GM12878 (cell line): ENCODE data around the gene NHEJ1. TPM values are rescaled to one million over a fixed set of nuclear protein-coding genes. Genes with fewer than 3 reads are reported as not detected.
A peak's percentile ranks its signal among the peaks of the same experiment; 100 is the strongest.

ENCODE experiments used
- ATAC-seq: fragments of 200-7000 bp; cut with Tn5 transposase; 3 replicates; pipeline ENCODE4 v1.9.1; 2020; ENCODE audit warnings: mild to moderate bottlenecking, moderate library complexity
- BruUV-seq: library from RNA; stranded (reverse); fragments of 400-500 nt; replicated peaks from 2 replicates; lab custom pipeline; 2021; lab: Mats Ljungman, UMichigan
- CTCF ChIA-PET: fragments of 300-600 bp; sonication (Branson Sonifier 250); formaldehyde crosslinking; extraction: SDS; loops from one replicate; lab custom pipeline; 2021; ENCODE audit warnings: inconsistent platforms; lab: Yijun Ruan, JAX
- POLR2A ChIA-PET: fragments of 350-600 bp; formaldehyde crosslinking; extraction: SDS; loops from one replicate; lab custom pipeline; 2021; ENCODE audit warnings: inconsistent platforms; lab: Charles Lee
- RAD21 ChIA-PET: fragments of 300-600 bp; sonication (Branson Sonifier 250); formaldehyde crosslinking; loops from one replicate; lab custom pipeline; 2023; ENCODE audit warnings: antibody characterized with exemption; ENCODE audit not compliant: unreplicated experiment; lab: Charles Lee
- SMC1A ChIA-PET: fragments of 300-600 bp; sonication (Branson Sonifier 250); formaldehyde crosslinking; loops from one replicate; lab custom pipeline; 2023; ENCODE audit not compliant: unreplicated experiment, uncharacterized antibody; lab: Charles Lee
- DNase-seq: peaks from one replicate; pipeline ENCODE4 v3.0.0-alpha.2; 2011; ENCODE audit warnings: low read depth, low spot score
- FAIRE-seq: peaks from 3 replicates; lab custom pipeline; 2011; peaks lifted over from hg19 to GRCh38; lab: Jason Lieb, UNC
- H2AFZ ChIP-seq: 2 replicates; pipeline ENCODE4 v1.6.0; 2011; ENCODE audit warnings: low read depth, low read length, control low read depth; ENCODE audit not compliant: control insufficient read depth
- H3K27ac ChIP-seq: 2 replicates; pipeline ENCODE4 v1.5.1; 2011; ENCODE audit warnings: control low read depth; ENCODE audit not compliant: control insufficient read depth, insufficient read depth
- H3K27me3 ChIP-seq, 2 experiments: replicated peaks in 1 of 2; 2 replicates each; pipeline versions ENCODE4 v1.6.0 to v1.6.1; 2011; ENCODE audit warnings: low read length in 1 of 2; ENCODE audit not compliant: control insufficient read depth in 2 of 2, insufficient read depth in 2 of 2
- H3K36me3 ChIP-seq, 2 experiments: 2 replicates each; pipeline ENCODE4 v1.5.1; 2011; ENCODE audit warnings: low read length in 1 of 2; ENCODE audit not compliant: control insufficient read depth in 2 of 2, insufficient read depth in 2 of 2
- H3K4me1 ChIP-seq: 2 replicates; pipeline ENCODE4 v1.6.1; 2011; ENCODE audit warnings: mild to moderate bottlenecking, low read length, moderate library complexity, mixed read lengths; ENCODE audit not compliant: control insufficient read depth, insufficient read depth
- H3K4me2 ChIP-seq: 2 replicates; pipeline ENCODE4 v1.6.0; 2011; ENCODE audit warnings: control low read depth; ENCODE audit not compliant: control insufficient read depth, insufficient read depth
- H3K4me3 ChIP-seq: fragments of 200-600 bp; sonication (generic); 2 replicates; pipeline ENCODE4 v1.5.1; 2016
- H3K79me2 ChIP-seq: 2 replicates; pipeline ENCODE4 v1.6.0; 2011; ENCODE audit warnings: low read length; ENCODE audit not compliant: control insufficient read depth, insufficient read depth
- H3K9ac ChIP-seq: 2 replicates; pipeline ENCODE4 v1.8.0; 2011; ENCODE audit warnings: low read length, control low read depth, mixed read lengths; ENCODE audit not compliant: control insufficient read depth, insufficient read depth
- H3K9me3 ChIP-seq: replicated peaks from 3 replicates; pipeline ENCODE4 v1.5.1; 2011; ENCODE audit warnings: mild to moderate bottlenecking, low read length; ENCODE audit not compliant: control insufficient read depth, insufficient read depth
- H4K20me1 ChIP-seq: 2 replicates; pipeline ENCODE4 v1.6.0; 2011; ENCODE audit not compliant: control insufficient read depth, insufficient read depth
- BACH1 ChIP-seq: fragments of 450-650 bp; IDR thresholded peaks from 2 replicates; pipeline ENCODE4 v1.6.1; 2017; ENCODE audit warnings: mild to moderate bottlenecking, borderline replicate concordance
- GABPA ChIP-seq: IDR thresholded peaks from 2 replicates; pipeline ENCODE4 v1.6.1; 2014; ENCODE audit warnings: antibody characterized with exemption, low read depth, mild to moderate bottlenecking, inconsistent platforms
- HSF1 ChIP-seq: fragments of 150-350 bp; IDR thresholded peaks from 2 replicates; pipeline ENCODE4 v1.6.1; 2014; ENCODE audit warnings: mild to moderate bottlenecking, low read depth, low read length
- JUND ChIP-seq: IDR thresholded peaks from 2 replicates; pipeline ENCODE4 v1.6.1; 2012; ENCODE audit warnings: low read depth, mild to moderate bottlenecking, low read length, improper control_type of control experiment, moderate library complexity
- KLF5 ChIP-seq: fragments of 450-650 bp; IDR thresholded peaks from 2 replicates; pipeline ENCODE4 v1.6.1; 2014; ENCODE audit warnings: mild to moderate bottlenecking; ENCODE audit not compliant: partially characterized antibody
- MAX ChIP-seq: IDR thresholded peaks from 2 replicates; pipeline ENCODE4 v1.6.1; 2012; ENCODE audit warnings: low read depth, low read length, improper control_type of control experiment
- MEF2A ChIP-seq: IDR thresholded peaks from 2 replicates; pipeline ENCODE4 v1.6.1; 2011; ENCODE audit warnings: low read depth, mild to moderate bottlenecking, low read length, moderate library complexity; ENCODE audit not compliant: insufficient read depth
- SIN3A ChIP-seq: IDR thresholded peaks from 2 replicates; pipeline ENCODE4 v1.6.1; 2012; ENCODE audit warnings: low read depth, low read length, improper control_type of control experiment
- SIX5 ChIP-seq: IDR thresholded peaks from 2 replicates; pipeline ENCODE4 v1.6.1; 2011; ENCODE audit warnings: mild to moderate bottlenecking, low read depth, low read length, moderate library complexity; ENCODE audit not compliant: severe bottlenecking
- SPI1 ChIP-seq: IDR thresholded peaks from 2 replicates; pipeline ENCODE4 v1.6.1; 2011; ENCODE audit warnings: low read depth, mild to moderate bottlenecking, low read length, moderate library complexity, borderline replicate concordance; ENCODE audit not compliant: insufficient read depth
- STAT1 ChIP-seq: fragments of 450-650 bp; conservative IDR thresholded peaks from 2 replicates; pipeline ENCODE4 v1.6.1; 2014; ENCODE audit warnings: antibody characterized with exemption, mild to moderate bottlenecking
- TARDBP ChIP-seq: IDR thresholded peaks from 2 replicates; pipeline ENCODE4 v1.6.1; 2016; ENCODE audit warnings: borderline replicate concordance
- ZNF24 ChIP-seq: fragments of 450-650 bp; IDR thresholded peaks from 2 replicates; pipeline ENCODE4 v1.6.1; 2017; ENCODE audit warnings: antibody characterized with exemption, mild to moderate bottlenecking
- ZZZ3 ChIP-seq: IDR thresholded peaks from 2 replicates; pipeline ENCODE4 v1.6.1; 2011; ENCODE audit warnings: low read depth; ENCODE audit not compliant: control insufficient read depth, insufficient read length
- WGBS: methylation state at CpG from one replicate; pipeline ENCODE4 v1.1.6; 2016; ENCODE audit warnings: low lambda C conversion rate; ENCODE audit not compliant: insufficient replicate concordance, insufficient coverage; ENCODE audit errors: missing lambda C conversion rate; 5-methylcytosine and 5-hydroxymethylcytosine counted together
- in situ Hi-C: fragments of 300-500 bp; cut with MboI; formaldehyde crosslinking; loops from 9 replicates; pipeline ENCODE4 v1.14.3; 2018; ENCODE audit warnings: mixed read lengths
- intact Hi-C: fragments of 100-400 bp; cut with micrococcal nuclease; formaldehyde crosslinking; loops from one replicate; pipeline ENCODE4 v1.14.2; 2022; ENCODE audit not compliant: unreplicated experiment
- polyA plus RNA-seq, 11 experiments: library from polyadenylated mRNA; depleted of rRNA in 4 of 11; unstranded in 6 of 11; stranded (reverse) in 5 of 11; fragments of >200 nt; fragmentation: Nextera tagmentation in 4 of 11; fragmentation: Illumina TruSeq in 1 of 11; extraction: Ambion mirVana in 4 of 11; extraction: Trizol in 1 of 11; gene quantifications; 1 replicate in 1 of 11; 2 replicates in 10 of 11; pipeline versions ENCODE4 v1.2.1 to v1.2.3, GENCODE V29; 2011 to 2016; ENCODE audit warnings: inconsistent platforms in 2 of 11, missing spikeins in 2 of 11, low read depth in 1 of 11
- total RNA-seq, 4 experiments: library from RNA; depleted of rRNA in 3 of 4; stranded (reverse); fragments of >200 nt in 3 of 4; fragmentation: Illumina TruSeq in 1 of 4; extraction: Trizol in 1 of 4; gene quantifications; 2 replicates each; pipeline versions ENCODE4 v1.2.1 to v1.2.3, GENCODE V29; 2013 to 2021

Gene NHEJ1
- total and polyA plus RNA-seq, 10 of the 15 experiments (the other 5 are each of a cell fraction or from before 2014, with no cell fraction given) = 11.8 to 20.2 (median 17.0) TPM

GRCh38 chr2:219123356-219124135 is 37.1 kb downstream of the NHEJ1 start:
- no peak overlapping the region for H3K27ac ChIP-seq
- no peak for TF ChIP-seq MEF2A
- no peak for TF ChIP-seq SIX5
- WGBS = 83% methylated on average over 8 of the region's 8 CpGs
- no TSS peak for BruUV-seq
- no peak overlapping the region for H3K4me2 ChIP-seq
- no peaks in the 10 kb centered on the region for H3K9me3 ChIP-seq
- in situ Hi-C loops (no loop called here), intact Hi-C loops (no loop called here)
- DNase-seq (no peak), ATAC-seq (no peak), FAIRE-seq (no peak)
- no peaks in the 10 kb centered on the region for H3K36me3 ChIP-seq
- no peak overlapping the region for H2AFZ ChIP-seq
- no peak overlapping the region for H3K4me3 ChIP-seq
- H3K9ac ChIP-seq = no peak overlapping the region
- no peaks in the 10 kb centered on the region for H3K27me3 ChIP-seq
- ChIA-PET RAD21 (interaction anchor here (0.9 to 1.5 kb wide), 2 partner anchors 20 to 52 kb away, joined by 4 to 5 read pairs; no protein-coding TSS in a partner anchor), CTCF (interaction anchor here (0.6 to 11.4 kb wide), 11 partner anchors 9 to 191 kb away, joined by 3 to 281 read pairs (median 6); partner anchors contain the start of gene IHH), POLR2A (no interaction called here), SMC1A (interaction anchor here (0.5 to 7.9 kb wide), 5 partner anchors 11 to 194 kb away, joined by 3 to 115 read pairs (median 4); no protein-coding TSS in a partner anchor)
- H4K20me1 ChIP-seq = no peaks in the 10 kb centered on the region
- H3K79me2 ChIP-seq = no peaks in the 10 kb centered on the region
- H3K4me1 ChIP-seq = no peaks in the 10 kb centered on the region

GRCh38 chr2:219122202-219122980 is 38.2 kb downstream of the NHEJ1 start:
- 91% methylated on average over 5 of the region's 5 CpGs for WGBS
- DNase-seq (no peak), FAIRE-seq (no peak), ATAC-seq (no peak)
- in situ Hi-C loops (no loop called here), intact Hi-C loops (no loop called here)
- no peak overlapping the region for H2AFZ ChIP-seq
- no peak overlapping the region for H3K4me2 ChIP-seq
- SMC1A ChIA-PET = interaction anchor here (0.6 to 7.9 kb wide), 12 partner anchors 11 to 194 kb away, joined by 3 to 115 read pairs (median 4); no protein-coding TSS in a partner anchor
- POLR2A ChIA-PET = no interaction called here
- no peaks in the 10 kb centered on the region for H4K20me1 ChIP-seq
- no peak overlapping the region for H3K4me3 ChIP-seq
- CTCF ChIA-PET = interaction anchor here (0.6 to 11.4 kb wide), 22 partner anchors 10 to 224 kb away, joined by 3 to 281 read pairs (median 6); partner anchors contain the start of genes CFAP65 and IHH
- H3K27me3 ChIP-seq = no peaks in the 10 kb centered on the region
- TSS peak; percentile 58 for BruUV-seq
- no peak overlapping the region for H3K27ac ChIP-seq
- H3K79me2 ChIP-seq = no peaks in the 10 kb centered on the region
- no peaks in the 10 kb centered on the region for H3K9me3 ChIP-seq
- RAD21 ChIA-PET = interaction anchor here (0.8 to 3.9 kb wide), 7 partner anchors 9 to 270 kb away, joined by 3 to 17 read pairs (median 4); no protein-coding TSS in a partner anchor
- H3K36me3 ChIP-seq = no peaks in the 10 kb centered on the region
- no peaks in the 10 kb centered on the region for H3K4me1 ChIP-seq
- no peak overlapping the region for H3K9ac ChIP-seq
- no peak for TF ChIP-seq GABPA
- TF ChIP-seq HSF1 = no peak
- no peak for TF ChIP-seq JUND
- no peak for TF ChIP-seq TARDBP
- TF ChIP-seq ZZZ3 = no peak
- no peak for TF ChIP-seq STAT1
- TF ChIP-seq ZNF24 = no peak
- no peak for TF ChIP-seq SIN3A
- TF ChIP-seq SPI1 = no peak
- no peak for TF ChIP-seq MAX
- TF ChIP-seq BACH1 = no peak
- TF ChIP-seq KLF5 = no peak
